ENCODE measurements around the gene ZNF462.
A peak's percentile ranks its signal among the peaks of the same experiment; 100 is the strongest.
"Not testable (repeated sequence)": the region's sequence is repeated elsewhere in the genome, so short reads cannot be mapped to it uniquely, and the experiment has no call there.

ZNF462 gene

DNA sequence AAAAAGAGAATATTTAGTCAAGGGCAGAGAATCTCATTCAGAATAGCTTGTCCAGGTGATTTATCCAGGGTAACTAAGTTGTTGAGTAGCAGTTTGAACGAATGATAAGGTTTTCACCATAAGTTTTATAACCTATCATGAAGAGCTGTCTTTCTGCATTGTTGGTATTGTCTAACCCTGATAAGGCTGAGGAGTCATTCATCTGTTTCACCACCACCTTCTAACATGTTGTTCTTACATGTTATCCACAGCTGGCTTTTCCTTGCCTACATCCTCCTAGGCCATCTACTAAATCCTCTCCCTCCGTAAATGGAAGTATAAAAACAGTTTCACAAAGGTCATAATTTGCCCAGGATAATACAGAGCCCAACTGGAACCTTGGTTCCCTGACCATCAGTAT lies 24.1 kb downstream of the ZNF462 start:
- no peak for DNase-seq

DNA sequence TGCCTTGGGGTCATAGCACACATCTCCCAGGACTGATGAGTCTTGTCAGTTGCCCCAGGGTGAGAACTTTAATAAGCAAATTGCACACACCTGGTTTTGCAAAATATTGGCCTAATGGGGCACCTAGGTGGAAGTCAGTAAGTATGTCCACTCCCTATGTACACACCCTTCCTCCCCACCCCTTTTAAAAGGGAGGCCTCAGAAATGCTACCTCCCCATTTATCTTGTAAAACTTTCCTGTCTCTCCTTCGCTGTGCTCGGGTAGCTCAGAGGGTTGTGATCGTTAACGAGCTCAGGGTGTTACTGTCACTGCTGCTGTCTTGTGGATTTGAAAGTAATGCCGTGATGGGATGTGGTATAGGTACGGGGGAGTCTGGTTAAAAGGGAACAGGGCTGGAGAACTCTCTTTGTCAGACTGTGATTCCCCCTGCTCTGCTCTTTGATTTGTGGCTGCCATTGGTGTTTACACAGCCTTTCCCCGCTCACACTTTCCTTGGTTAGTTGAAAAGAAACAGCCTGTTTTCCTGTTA lies 26.2 kb downstream of the ZNF462 start:
- DNase-seq: no peak

DNA sequence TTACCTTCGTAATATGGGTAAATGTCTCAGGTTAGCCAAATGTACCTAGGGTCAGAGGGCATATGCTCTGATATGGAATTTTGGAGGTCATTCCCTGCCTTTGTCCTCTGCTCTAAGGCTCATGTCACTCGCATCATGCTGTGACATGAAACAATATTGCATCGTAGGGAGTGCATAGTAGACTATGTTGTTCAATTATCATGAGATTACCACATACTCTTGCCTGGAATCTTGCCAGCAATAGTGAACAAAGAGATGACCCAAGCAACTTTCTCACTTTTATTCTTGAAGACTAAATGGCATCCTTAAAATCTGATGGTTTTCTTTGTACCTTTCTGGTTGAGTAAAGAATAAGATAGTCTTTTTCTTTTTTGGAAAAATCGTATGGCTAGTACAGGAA lies 27.6 kb downstream of the ZNF462 start:
- no peak for DNase-seq

DNA sequence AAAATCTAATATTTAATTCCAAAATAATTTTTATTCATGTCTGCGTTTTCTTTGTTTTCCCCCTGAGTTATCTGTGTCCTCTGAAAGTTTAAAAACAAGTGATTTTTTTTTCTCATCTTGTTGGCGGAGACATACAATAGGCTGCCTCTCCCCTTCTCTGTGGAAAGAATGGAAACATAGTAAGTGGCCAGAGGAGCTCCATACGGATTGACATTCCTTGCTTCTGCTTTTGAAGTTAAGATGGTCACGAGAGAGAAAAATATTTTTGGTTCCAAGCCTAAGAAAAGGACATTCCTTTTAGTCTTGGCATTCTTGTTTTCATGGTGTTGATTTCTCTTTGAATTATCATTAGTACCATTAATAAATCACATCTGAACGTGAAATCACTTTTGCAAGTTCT lies 28.3 kb downstream of the ZNF462 start:
- no peak for DNase-seq

DNA sequence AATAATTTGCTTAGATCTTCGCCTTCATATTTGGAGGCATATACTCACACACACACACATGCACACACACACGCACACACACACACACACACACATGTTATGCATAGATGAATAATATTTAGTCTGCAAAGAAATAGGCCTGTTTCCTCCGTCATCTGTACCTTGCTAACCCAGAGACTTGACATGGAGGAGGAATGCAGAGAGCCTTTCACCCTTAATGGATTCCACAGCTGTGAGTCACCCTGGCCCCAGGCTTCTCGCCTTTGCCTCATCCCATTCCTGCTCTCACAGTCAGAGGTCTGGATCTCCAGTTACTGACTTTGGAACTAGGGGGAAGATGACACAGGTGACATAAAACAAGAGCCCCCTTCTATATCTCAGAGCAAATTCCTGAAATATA lies 29.7 kb downstream of the ZNF462 start:
- DNase-seq: no peak

DNA sequence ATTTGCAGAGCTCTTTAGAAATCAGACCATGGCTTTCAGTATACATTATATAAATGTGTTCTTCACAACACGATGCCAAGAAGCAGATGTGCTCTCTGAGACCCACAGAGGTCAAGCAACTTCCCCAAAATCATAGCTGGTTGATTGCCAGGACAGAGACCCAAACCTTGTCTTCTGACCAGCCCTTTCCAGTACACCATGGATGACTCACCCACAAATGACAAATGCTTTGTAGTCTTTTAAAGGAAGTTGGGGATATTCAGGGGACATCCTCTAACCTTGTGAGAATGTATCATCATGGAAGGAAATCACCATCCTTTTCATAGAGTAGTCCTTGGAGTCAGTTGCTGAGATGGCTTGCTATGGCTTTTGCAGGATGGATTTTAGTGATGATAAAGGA lies 30.1 kb downstream of the ZNF462 start:
- no peak for DNase-seq

DNA sequence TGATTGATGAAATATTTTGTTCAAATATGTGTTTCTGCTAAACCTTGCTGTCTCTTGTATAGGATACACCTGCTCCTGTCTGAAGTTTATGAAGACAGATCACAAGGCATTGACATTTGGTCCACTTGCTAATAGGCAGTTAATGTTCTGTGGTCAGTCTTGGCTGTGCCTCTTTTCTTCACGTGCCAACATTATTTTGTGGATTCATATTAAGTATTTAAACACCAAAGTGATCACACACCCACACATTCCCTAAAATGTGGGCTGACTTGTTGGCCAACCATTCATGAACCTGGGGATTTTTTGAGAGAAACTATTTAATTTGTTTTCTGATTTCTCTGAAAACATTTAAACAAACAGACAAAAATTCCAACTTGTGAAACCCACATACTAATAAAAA lies 33.7 kb downstream of the ZNF462 start:
- DNase-seq: no peak

DNA sequence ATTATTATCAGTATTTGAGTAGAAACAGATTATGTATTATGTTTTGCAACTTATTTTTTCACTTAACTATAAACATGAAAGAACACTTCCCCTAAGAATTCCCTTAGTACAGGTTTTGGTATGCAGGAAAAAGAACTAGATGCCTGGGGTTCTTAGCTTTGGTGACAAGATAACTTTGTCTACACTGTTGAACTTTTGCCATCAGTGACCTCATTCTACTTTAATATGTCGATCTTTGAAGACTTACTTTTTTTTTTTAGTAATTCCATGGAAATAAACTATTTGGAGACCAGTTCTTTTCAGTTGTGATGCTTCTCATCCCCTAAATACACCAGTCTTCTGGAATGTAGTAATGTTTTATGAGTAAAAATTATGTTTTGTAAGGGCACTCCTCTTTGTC lies 34.3 kb downstream of the ZNF462 start:
- no peak for DNase-seq

DNA sequence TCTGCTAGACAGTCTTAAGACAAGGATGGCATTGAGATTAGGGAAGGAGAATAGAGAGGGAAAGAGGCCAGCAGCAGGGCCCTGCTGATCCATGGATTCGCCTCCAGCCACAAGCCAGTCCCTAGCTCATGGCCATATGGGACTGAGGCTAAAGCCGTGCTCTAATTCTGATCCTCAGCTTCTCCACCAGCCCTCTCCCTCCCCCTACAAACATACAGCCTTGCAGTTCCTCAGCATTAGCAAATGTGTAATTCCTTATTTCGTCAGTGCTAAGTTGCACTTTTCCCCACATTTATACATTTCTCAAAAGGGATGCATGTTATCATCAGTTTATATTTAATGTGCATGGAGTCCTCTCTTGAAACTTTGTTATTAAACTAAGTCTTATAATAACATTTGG lies 34.8 kb downstream of the ZNF462 start:
- DNase-seq: no peak

DNA sequence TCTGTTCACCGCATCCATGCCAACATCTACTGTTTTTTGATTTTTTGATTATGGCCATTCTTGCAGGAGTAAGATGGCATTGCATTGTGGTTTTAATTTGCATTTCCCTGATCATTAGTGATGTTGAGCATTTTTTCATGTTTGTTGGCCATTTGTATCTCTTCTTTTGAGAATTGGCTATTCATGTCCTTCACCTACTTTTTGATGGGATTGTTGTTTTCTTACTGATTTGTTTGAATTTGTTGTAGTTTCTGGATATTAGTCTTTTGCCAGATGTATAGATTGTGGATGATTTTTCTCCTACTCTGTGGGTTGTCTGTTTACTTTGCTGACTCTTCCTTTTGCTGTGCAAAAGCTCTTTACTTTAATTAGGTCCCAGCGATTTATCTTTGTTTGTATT lies 37.6 kb downstream of the ZNF462 start:
- DNase-seq: not testable (repeated sequence)

DNA sequence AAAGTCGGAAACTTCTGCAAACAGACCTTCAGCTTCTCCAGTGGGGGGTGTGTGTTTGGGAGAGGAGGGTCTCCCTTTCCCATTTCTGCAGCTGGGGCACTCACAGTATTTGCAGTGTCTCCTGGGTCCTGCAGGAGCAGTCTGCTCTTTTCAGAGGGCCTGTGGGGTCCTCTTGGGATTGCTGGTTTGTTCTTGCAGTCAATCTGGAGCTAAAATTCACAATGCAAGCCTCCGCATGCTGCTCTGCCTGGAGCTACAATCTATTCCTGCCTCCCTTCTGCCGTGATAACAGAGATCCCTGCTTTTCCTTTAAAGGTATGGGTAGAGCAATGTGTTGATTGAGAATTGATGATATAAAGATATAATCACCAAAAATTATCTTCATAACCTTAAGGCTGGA lies 43.2 kb downstream of the ZNF462 start:
- DNase-seq: no peak

DNA sequence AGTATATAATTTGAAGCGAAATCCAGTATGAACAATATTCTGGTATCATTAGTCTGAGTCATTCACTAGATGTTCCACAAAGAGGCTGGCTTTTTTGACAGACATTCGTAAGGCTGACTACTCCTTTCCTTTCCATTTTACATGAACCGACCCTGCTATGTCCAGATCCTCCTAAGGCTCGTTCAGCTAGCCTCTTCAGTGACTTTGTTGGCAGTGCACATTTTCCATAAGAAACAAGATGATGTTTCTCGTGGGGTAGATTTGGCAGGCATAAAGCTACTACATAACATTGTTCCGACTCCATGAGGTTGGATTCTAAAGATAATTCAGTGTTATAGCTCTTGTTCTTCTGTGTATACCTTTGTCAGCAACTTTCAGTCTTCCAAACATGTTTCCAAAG lies 49.0 kb downstream of the ZNF462 start:
- DNase-seq: no peak

DNA sequence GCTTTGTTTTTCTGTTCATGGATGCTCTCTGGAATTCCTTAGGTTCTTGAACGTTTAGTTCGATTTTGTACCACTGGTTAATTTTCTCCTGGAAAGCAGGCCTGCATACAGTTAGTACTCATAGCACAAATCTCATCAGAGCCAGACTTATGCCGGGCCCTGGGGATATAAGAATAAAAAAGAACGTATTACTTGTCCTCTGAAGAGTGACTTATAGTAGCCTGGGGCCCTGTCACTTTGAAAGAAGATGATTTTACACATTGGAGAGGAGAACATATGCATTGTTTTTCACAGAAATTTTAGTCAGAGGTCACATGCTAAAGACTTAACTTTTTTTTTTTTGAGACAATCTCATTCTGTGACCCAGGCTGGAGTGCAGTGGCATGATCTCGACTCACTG lies 50.3 kb downstream of the ZNF462 start:
- no peak for DNase-seq

DNA sequence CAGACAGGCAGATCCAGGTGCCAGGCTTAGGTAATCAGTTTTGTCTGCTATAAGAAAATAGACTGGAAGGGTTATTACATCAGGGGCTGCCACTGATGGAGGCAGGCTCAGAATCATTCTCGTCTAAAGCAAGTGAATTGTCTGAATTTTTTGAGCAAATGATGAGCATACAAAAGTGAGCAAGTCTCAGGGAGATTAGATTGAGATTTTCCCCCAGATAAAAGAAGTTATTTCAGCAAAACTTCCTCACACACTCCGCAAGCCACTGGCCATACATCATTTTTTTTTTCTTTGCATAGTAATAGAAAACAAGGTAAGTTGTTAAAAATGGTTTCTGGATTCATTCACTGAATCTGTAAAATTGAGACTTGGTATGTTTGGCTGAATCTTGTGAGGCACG lies 52.9 kb downstream of the ZNF462 start:
- no peak for DNase-seq

DNA sequence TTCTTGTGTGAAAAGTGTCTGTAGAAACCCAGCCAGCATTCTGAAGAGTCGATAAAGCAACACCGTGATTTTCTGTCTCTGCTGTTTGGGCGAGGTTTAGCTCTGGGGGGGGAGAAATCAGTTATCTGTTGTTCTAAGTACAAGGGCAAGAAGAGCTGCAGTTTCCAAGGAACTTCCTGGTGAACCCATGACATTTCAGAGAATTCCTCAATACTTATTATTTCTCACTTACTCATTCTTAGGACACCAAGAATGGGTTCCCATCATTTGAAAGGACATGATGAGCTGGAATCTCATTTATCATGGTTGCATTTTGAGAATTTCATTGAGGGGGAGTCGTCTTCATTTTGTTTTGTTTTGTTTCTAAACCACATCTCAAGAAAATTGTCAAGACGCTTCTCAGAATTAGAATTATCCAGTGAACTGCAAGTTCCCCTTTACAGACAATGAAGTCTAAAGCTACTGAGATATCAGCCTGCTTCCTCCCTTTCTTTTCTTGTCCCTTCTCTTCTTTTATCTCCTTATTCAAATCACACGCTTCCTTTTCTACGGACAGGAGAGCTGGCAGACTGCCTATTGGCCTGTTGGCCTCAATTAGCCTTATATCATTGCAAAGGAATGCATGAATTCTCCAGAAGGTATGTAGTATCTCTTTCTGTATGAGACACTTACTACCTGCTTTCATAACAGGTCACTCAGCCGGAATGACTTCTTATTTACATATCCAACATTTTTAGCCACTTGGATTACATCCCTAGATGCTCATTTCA lies 53.7 kb downstream of the ZNF462 start:
- DNase-seq: no peak

DNA sequence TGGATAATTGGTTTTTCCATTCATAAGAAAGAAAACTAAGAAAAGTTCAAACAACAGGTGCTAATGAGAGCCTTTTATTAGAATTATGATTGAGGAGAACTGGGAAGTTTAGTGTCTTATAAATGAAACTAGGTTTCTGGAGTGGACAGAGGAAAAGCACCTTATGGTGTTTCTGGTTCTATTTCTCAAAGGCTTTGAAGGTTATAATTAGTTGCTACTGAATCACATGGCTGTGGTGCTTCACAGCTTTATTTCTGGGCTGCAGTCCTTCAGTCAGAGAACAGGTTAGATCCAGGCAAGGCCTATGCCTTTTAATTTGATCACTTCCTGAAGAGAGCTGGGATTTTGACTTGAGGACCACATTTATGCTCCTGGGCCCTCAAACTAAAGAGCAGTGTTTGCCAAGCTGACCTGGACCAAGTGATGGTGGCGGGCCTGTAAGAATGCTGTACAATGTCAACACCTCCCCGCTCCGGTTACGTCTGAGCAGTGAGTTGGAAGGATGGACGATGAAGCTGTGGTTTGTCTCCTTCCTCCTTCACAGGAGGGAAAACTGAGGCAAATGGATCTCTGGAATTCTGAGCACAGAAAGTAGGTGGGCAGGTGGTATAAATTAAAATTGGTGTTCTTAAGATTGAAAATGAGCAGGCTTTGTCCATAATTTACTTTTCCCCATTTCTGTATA lies 56.0 kb downstream of the ZNF462 start:
- no peak for DNase-seq

DNA sequence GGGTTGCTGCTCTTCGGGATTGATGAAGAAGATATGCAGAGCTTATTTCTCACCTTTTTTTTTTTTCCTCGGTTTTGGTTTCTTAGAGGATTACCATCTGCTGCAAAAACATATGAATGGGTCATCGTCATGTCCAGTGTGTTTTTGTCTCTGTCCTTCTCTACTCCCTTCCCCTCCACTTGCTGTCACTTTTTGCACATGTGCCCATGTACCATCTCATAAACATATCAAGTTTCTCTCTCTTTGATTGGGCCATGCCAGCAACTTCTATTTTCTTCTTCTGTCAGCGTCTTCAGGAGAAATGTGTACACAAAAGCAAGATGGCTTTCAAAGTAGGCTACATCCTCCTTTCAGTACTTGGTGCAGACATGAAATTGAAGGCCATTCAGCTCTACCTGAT lies 57.1 kb downstream of the ZNF462 start:
- no peak for DNase-seq

DNA sequence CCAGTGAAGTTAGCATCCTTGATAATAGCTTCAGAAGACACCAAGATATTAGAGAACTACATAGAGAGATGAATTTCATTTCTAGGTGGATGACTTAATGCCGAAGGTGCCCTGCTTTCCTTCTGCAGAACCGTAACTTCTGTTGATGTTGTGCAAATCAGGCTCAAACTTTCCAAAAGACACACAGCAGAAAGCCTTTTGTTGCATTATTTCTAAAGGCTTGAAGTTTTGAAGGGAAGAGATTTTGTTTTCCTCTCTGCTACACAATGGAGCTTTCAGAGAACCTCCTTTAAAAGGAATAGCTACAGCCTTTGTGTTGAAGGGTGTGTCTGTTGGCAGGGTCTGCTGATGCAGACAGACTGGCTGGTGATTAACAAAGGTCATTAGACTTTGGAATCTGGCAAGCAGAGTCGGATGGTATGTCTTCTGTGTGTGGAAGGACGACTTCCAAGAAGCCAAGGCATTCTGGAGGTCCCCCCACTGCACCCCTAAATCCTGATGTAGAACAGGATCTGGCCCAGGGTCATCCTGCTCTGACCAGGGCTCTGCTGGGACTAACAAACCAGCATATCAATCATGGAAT lies 57.8 kb downstream of the ZNF462 start:
- DNase-seq: no peak

DNA sequence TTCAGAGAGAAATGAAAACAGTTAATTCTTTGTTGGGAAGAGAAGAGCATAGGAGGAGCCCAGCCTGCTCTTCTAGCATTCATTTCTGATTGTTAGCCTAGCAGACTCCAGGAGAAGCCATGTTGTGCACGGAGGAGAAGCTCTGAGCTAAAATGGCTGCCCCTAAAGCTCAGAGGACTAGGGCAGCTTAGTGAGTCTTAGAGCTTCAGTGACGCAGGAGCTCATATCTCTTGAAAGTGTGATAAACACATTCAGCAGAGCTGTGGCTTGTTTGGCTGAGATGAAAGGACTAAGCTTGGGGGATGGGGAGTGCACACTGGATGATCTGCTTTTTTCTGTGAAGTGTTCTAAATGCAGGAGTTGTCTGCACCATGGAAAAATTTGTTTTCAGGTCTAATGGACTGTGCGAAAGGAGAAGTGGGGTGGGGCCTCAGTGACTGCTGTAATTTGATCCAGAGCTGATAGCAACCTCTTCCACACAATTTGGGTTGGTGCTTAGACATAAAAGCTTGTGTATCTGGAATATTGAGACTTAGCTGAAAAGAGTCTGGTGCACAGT lies 58.5 kb downstream of the ZNF462 start:
- peak; percentile 46 for DNase-seq

DNA sequence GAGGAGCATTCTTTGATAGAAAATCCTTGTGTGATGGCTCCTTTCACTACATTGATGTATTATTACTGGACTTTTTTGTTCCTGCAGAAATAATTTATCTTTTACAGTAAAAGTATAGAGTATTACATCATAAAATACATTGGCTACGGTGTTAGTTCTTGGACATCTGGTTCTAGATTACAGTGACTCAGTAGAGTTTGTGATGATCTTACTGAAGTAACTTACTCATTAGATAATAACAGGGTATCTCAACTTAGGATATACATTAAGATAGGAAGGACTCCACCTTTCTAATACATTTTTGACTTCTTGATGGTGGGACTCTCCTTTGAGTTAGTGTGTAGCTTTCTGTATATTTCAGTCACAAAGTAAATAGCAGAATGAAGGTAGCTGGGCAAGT lies 59.1 kb downstream of the ZNF462 start:
- DNase-seq: no peak

DNA sequence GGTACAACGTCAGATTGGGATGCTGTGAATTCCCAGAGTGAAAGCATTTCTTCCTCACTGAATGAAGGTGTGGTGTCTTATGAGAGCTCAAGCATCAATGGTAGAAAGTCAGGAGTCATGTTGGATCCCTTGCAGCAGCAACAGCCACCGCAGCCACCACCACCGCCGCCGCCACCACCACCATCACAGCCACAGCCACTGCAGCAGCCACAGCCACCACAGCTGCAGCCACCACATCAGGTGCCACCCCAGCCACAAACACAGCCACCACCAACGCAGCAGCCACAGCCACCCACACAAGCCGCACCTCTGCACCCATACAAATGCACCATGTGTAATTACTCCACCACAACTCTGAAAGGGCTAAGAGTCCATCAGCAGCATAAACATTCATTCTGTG lies 62.4 kb downstream of the ZNF462 start:
- DNase-seq: no peak

DNA sequence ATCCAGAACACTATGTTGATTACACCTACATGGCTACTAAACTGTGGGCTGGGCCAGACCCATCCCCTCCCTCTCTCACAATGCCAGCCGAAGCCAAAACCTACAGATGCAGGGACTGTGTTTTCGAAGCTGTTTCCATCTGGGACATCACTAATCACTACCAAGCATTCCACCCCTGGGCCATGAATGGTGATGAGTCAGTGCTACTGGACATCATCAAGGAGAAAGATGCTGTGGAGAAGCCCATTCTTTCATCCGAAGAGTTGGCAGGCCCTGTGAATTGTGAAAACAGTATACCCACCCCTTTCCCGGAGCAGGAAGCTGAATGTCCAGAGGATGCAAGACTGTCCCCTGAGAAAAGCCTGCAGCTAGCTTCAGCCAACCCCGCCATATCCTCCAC lies 65.0 kb downstream of the ZNF462 start:
- no peak for DNase-seq

DNA sequence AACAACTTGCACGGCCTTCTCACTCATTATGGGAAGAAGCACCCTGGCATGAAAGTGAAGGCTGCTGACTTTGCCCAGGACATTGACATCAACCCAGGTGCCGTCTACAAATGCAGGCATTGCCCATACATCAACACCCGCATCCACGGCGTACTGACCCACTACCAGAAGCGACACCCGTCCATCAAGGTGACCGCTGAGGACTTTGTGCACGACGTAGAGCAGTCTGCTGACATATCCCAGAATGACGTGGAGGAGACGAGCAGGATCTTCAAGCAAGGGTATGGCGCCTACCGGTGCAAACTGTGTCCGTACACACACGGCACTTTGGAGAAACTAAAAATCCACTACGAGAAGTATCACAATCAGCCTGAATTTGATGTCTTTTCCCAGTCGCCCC lies 65.4 kb downstream of the ZNF462 start:
- DNase-seq: no peak
